NOMO-1 (cell line): Measurements from ENCODE around the gene ACOX1.

Source experiments
- DNase-seq, 2 experiments: peaks; one replicate each; lab custom pipeline; 2025; ENCODE audit not compliant: unreplicated experiment in 2 of 2; lab: John Stamatoyannopoulos, UW

The ACOX1 gene

GRCh38 chr17:75978938-75979704 lies at the start of gene ACOX1, which contains the start of gene TEN1:
Gene ACOX1 (minus strand): TSS chr17:75979166. CDS start chr17:75979073, 93 bp downstream.
Gene TEN1 (plus strand): TSS chr17:75979240. CDS start chr17:75986193, 6,953 bp downstream.
- peak; percentile 95 to 98 for DNase-seq

GRCh38 chr17:76027159-76027839 lies 48.3 kb upstream of the ACOX1 start, which contains the start of gene EVPL:
Gene EVPL (minus strand): TSS chr17:76027306. CDS start chr17:76027198, 108 bp downstream.
- no peak for DNase-seq

GRCh38 chr17:76026714-76027158 lies 47.8 kb upstream of the ACOX1 start:
- DNase-seq, result no peak

- DNase-seq, result no peak
These were observed 46.3 kb upstream of the ACOX1 start for GRCh38 chr17:76025294-76025693.

- DNase-seq, result no peak
These were observed 45.4 kb upstream of the ACOX1 start for GRCh38 chr17:76024353-76024752.

GRCh38 chr17:76023900-76024237 lies 44.9 kb upstream of the ACOX1 start:
- no peak for DNase-seq

GRCh38 chr17:76022973-76023899 lies 44.3 kb upstream of the ACOX1 start:
- DNase-seq, result no peak

GRCh38 chr17:76022285-76022684 lies 43.3 kb upstream of the ACOX1 start:
- DNase-seq, result no peak

- no peak for DNase-seq
These were observed 41.0 kb upstream of the ACOX1 start for GRCh38 chr17:76019833-76020467.

GRCh38 chr17:76018801-76019200 lies 39.8 kb upstream of the ACOX1 start:
- DNase-seq, result no peak

GRCh38 chr17:76018340-76018680 lies 39.3 kb upstream of the ACOX1 start:
- DNase-seq, result no peak

GRCh38 chr17:76017481-76018339 lies 38.7 kb upstream of the ACOX1 start:
- no peak for DNase-seq

- DNase-seq, result no peak
These were observed 35.9 kb upstream of the ACOX1 start for GRCh38 chr17:76014925-76015261.

- peak; percentile 65 to 76 for DNase-seq
These were observed 35.3 kb upstream of the ACOX1 start for GRCh38 chr17:76014100-76014924.

GRCh38 chr17:76013377-76013932 lies 34.5 kb upstream of the ACOX1 start:
- no peak for DNase-seq

GRCh38 chr17:76011951-76012350 lies 33.0 kb upstream of the ACOX1 start:
- no peak for DNase-seq

- no peak for DNase-seq
These were observed 31.1 kb upstream of the ACOX1 start for GRCh38 chr17:76009969-76010661.

GRCh38 chr17:76009447-76009846 lies 30.5 kb upstream of the ACOX1 start:
- no peak for DNase-seq
